Measurements from ENCODE around the gene ISLR2.

ISLR2 gene

GRCh38 chr15:74128785-74129585 is 1.4 kb upstream of the ISLR2 start:
- DNase-seq: no peak

DNA sequence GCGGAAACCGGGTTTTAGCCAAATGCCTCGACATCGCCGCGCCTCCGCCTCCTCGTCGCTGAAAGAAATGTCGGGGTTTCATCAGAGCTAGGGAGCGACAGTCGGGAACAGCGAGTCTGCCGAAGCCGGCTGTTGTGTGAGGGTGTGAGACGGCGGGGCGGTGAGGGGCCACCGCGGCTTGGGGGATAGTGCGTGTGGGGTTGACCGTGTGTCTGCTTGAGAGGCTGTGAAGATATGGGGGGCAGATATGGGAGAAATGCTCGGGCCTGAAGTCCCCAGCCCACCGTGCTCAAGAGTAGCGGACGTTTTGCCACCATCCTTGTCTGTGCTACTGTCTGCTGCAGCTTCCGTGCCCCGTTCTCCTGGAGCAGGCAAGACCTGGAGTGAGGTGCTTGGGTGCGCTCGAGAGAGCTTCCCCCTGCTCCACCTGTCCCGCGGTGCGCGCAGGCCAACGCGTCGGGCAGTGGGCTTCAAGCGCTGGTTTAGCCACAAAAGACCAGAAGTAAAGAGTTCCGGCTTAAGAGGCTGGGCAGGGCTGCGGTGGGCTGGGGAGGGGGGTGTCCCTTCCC is 716 bp upstream of the ISLR2 start:
- DNase-seq: no peak

DNA sequence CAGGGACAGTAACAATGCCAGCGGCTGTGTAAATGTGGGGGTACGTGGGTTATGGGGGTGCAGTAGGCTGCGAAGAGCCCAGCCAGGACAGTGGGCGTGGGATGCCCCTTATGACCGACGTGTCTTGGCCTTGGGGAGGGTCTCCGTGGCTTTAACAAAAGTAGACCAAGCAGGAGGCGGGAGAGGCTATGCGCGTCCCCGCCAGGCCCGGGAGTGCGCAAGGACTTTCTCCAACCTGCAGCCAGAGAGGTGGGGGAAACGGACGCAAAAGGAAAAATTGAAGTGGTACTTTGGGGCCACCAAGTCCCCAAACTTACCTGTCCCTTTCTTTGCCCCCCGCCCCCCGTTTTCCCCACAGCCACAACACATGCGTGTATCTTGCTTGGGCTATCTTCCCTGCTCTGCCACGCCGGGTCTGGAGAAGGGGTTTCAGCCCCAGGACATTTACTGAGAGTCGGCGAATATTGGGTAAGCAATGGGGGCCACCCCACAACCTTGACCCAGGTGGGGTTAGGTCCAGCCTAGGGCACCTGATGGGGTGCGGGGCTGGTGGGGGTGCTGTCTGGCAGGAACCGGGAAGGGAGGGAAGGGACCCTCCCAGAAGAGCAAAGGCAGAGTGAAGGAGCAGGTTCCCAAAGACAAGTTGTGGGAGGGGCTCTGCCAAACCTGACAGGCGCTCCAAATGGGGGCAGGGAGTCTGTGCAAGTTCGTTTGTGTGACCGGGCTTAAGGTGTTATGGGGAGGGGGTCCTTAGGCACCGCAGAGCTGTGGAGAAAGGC is 652 bp downstream of the ISLR2 start:
- no peak for DNase-seq

- no peak for DNase-seq
These were observed 1.4 kb downstream of the ISLR2 start for GRCh38 chr15:74131628-74132413.

- DNase-seq: no peak
These were observed 2.6 kb downstream of the ISLR2 start for GRCh38 chr15:74132681-74133651.

GRCh38 chr15:74133694-74134386 is 3.5 kb downstream of the ISLR2 start:
- no peak for DNase-seq

DNA sequence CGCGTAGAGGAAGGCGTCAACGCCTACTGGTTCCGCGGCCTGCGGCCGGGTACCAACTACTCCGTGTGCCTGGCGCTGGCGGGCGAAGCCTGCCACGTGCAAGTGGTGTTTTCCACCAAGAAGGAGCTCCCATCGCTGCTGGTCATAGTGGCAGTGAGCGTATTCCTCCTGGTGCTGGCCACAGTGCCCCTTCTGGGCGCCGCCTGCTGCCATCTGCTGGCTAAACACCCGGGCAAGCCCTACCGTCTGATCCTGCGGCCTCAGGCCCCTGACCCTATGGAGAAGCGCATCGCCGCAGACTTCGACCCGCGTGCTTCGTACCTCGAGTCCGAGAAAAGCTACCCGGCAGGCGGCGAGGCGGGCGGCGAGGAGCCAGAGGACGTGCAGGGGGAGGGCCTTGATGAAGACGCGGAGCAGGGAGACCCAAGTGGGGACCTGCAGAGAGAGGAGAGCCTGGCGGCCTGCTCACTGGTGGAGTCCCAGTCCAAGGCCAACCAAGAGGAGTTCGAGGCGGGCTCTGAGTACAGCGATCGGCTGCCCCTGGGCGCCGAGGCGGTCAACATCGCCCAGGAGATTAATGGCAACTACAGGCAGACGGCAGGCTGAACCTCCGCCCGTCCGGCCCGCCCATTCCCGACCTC is 4.1 kb downstream of the ISLR2 start:
- no peak for DNase-seq

DNA sequence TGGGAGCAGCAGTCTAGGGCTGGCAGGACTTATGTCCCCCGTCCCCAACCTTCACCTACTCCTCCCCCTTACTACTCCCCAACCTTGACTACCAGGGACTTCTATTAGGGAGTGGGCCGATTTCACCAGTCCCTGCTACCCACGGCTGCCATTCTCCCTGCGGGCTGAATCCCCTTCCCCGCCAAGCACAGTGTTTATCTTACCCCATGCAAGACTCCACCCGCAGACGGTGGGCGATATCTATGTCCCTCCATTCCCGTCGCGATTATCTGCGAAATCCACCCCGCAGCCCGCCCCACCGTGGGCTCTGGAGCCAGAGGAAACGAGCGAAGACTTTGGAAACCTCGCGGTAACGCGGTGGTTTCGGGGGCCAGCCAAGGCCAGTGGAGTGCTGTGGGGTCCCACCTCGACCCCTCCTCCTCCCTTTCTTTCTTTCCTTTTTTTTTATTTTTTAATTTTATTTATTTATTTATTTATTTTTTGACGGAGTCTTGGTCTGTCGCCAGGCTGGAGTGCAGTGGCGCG is 4.7 kb downstream of the ISLR2 start:
- DNase-seq: no peak

- no peak for DNase-seq
These were observed 6.1 kb downstream of the ISLR2 start for GRCh38 chr15:74136540-74136813.

DNA sequence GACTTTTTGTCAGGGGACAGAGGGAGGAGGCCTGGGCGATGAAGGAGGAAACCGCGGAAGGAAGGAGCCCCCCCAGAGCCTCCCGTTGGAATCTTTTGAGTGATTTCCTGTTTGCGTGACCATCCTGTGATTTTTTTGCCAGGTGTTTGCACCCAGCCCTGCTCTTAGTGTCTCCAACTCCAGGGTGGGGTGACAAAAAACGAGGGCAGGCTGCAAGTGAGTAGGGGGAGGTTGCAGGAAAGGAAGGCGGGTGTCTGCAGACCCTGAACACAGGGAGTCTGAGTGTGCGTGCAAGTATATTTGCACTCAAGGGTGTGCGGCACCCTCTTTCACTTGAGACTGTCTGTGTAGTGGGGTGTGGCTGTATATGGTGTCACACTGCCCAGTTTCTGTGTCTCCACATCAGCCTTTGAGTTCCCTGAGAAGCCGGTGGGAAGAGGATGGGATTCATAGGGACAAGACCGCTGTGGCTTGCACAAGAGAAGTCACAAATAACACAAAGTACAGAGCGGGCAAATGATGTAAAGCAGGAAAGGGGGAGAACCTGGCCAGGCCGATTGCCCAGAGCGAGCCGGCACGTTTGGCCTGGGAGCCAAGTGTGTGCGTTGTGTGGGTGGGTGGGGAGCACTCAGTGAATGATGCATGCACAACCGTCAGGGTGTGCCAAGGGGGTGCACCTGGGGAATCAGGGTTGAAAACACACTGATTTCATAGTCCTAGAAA is 6.6 kb downstream of the ISLR2 start:
- DNase-seq: no peak

- no peak for DNase-seq
These were observed 7.1 kb downstream of the ISLR2 start for GRCh38 chr15:74137537-74137894.

DNA sequence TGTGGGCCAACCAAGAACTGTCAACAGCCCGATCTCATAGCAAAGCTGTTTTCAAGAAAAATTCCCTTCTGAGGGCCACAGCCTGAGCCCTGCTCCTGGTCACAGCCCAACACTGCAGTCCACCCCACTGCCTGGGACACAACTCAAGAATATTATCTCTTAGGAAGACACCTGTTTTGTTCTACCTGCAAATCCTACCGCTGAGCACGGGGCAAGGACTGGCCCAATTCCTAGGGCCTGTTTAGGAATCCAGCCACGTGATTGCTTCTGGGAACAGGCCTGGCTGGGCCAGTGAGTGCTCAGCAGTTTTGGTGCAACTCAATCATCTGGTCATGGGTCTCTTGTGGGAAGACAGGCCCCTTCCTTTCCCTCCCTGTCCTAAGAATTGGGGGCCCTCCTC is 8.3 kb downstream of the ISLR2 start:
- DNase-seq: no peak

GRCh38 chr15:74141591-74141990 is 11.2 kb downstream of the ISLR2 start:
- no peak for DNase-seq

- no peak for DNase-seq
These were observed 13.9 kb downstream of the ISLR2 start for GRCh38 chr15:74144153-74144775.

DNA sequence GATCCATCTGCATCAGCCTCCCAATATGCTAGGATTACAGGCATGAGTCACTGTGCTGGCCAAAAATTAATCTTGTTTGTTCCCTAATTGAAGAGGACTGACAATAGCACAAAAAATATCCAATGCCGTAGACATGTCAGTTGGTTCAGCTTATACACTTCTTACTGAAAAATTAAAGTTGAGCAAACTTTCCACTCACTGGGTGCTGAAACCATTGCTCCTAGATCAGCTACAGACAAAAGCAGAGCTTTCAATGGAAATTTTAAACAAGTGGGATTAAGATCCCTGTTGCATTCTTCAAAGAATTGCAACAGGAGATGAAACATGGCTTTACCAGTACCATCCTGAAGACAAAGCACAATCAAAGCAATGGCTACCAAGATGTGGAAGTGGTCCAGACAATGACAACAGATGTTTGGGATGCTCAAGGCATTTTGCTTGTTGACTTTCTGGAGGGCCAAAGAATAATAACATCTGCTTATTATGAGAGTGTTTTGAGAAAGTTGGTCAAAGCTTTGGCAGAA is 16.0 kb downstream of the ISLR2 start:
- no peak for DNase-seq

GRCh38 chr15:74147051-74147450 is 16.7 kb downstream of the ISLR2 start:
- no peak for DNase-seq

GRCh38 chr15:74155766-74156417 is 25.5 kb downstream of the ISLR2 start:
- DNase-seq: no peak

- DNase-seq: no peak
These were observed 26.5 kb downstream of the ISLR2 start for GRCh38 chr15:74156678-74157411.
